GM23248 (cell line): ENCODE results near the gene PEAK1.

Experiments used
- EZH2 ChIP-seq: fragments of 200-600 bp; sonication (generic); IDR thresholded peaks from 2 replicates; pipeline ENCODE4 v1.6.1; 2018; ENCODE audit warnings: antibody characterized with exemption, mild to moderate bottlenecking; ENCODE audit not compliant: insufficient read depth, poor library complexity, severe bottlenecking
- EZH2phosphoT487 ChIP-seq: fragments of 200-600 bp; sonication (generic); IDR thresholded peaks from 2 replicates; pipeline ENCODE4 v1.6.1; 2018; ENCODE audit warnings: antibody characterized with exemption, moderate library complexity, mild to moderate bottlenecking, low read depth; ENCODE audit not compliant: insufficient read depth

DNA sequence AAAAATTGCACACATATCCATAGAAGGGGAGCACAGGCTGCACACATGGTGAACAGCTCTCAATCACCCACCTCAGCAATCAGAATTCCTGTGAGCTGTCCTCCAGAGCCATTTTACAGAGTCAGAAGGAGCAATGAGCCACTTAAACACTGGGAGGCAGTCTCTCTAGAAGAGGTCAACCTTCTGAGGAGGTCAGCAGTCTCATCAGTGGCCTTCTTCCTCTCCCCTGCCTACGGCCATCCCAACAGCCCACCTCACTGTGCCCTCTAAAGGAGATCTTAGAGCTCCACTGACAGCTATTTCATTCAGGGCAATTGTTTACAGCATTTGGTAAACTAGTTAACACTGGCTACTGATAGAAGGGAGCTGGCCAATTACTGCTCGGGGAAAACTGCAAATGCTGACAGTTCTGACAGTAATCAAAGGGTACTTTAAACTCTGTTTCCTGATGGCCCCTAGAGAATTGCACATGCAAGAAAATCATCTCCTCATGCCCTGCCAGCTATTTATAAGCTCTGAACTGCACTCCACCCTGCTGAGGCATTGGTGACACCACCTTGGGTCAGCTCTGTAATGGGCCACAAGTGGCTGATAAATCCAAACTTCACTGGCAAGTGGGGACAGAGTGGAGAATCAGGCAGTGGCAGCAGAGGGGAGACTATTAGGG is 306.9 kb downstream of the PEAK1 start:
- TF ChIP-seq EZH2phosphoT487 = no peak
- no peak for TF ChIP-seq EZH2
